Measurements from ENCODE around the gene NCAPG2.

NCAPG2 gene

GRCh38 chr7:158746957-158747356 lies 42.4 kb upstream of the NCAPG2 start:
- no peak overlapping the region for H3K23ac ChIP-seq (ENCODE audit: low read depth, low read length, poor library complexity)
- H2BK15ac ChIP-seq (ENCODE audit: low read length) = no peak overlapping the region
- no peak overlapping the region for H3K4ac ChIP-seq (ENCODE audit: low read length)
- no peak overlapping the region for H3K27ac ChIP-seq (replicated peaks; ENCODE audit: low read length)
- H3K18ac ChIP-seq (ENCODE audit: low read length) = no peak overlapping the region
- H3K14ac ChIP-seq (ENCODE audit: low read length) = no peak overlapping the region
- H4K91ac ChIP-seq (ENCODE audit: low read depth, low read length, poor library complexity) = no peak overlapping the region
- H4K8ac ChIP-seq (ENCODE audit: low read depth, low read length) = no peak overlapping the region
- no peak overlapping the region for H2BK5ac ChIP-seq (ENCODE audit: low read length)
- H2AFZ ChIP-seq (ENCODE audit: low read length) = no peak overlapping the region
- H3K4me3 ChIP-seq (ENCODE audit: low read length in 2 of 2) = no peak overlapping the region
- no peak overlapping the region for H2AK5ac ChIP-seq (ENCODE audit: low read depth, low read length)
- H3K4me1 ChIP-seq (ENCODE audit: control insufficient read depth in 2 of 2, insufficient read depth in 1 of 2, low read depth in 1 of 2, low read length in 2 of 2) = no peaks in the 10 kb centered on the region
- WGBS, 2 donors (ENCODE audit: extremely low coverage in 2 of 2, insufficient read length in 2 of 2, insufficient replicate concordance in 1 of 2) = no CpG with 5 or more reads among the region's 9 CpGs
- H3K9me3 ChIP-seq (replicated peaks in 1 of 2; ENCODE audit: control insufficient read depth in 2 of 2, insufficient read depth in 1 of 2, low read depth in 1 of 2, low read length in 2 of 2) = no peaks in the 10 kb centered on the region
- H3K4me2 ChIP-seq (ENCODE audit: insufficient read depth, low read length, poor library complexity, severe bottlenecking) = no peak overlapping the region
- DNase-seq (ENCODE audit: low spot score) = no peak
- no peak overlapping the region for H3K9ac ChIP-seq (ENCODE audit: low read depth, low read length, poor library complexity)
- H3K27me3 ChIP-seq (ENCODE audit: control insufficient read depth in 3 of 3, insufficient read depth in 3 of 3, low read depth in 1 of 3, low read length in 3 of 3) = peaks cover 0 to 2% (median 0%) of the 10 kb centered on the region in 3 experiments
- H3K79me1 ChIP-seq (ENCODE audit: low read depth, low read length) = no peaks in the 10 kb centered on the region
- H2BK120ac ChIP-seq (ENCODE audit: low read depth, low read length) = no peak overlapping the region
- no peak overlapping the region for H2BK12ac ChIP-seq (ENCODE audit: low read length)
- H3K36me3 ChIP-seq (replicated peaks in 1 of 2; ENCODE audit: control insufficient read depth in 2 of 2, insufficient read depth in 2 of 2, low read length in 2 of 2) = peaks cover 8 to 37% of the 10 kb centered on the region in 2 donors

- no peak overlapping the region for H2BK15ac ChIP-seq (ENCODE audit: low read length)
- H3K27ac ChIP-seq (replicated peaks; ENCODE audit: low read length) = no peak overlapping the region
- H3K4me1 ChIP-seq (ENCODE audit: control insufficient read depth in 2 of 2, insufficient read depth in 1 of 2, low read depth in 1 of 2, low read length in 2 of 2) = no peaks in the 10 kb centered on the region
- no peak overlapping the region for H4K8ac ChIP-seq (ENCODE audit: low read depth, low read length)
- H2BK12ac ChIP-seq (ENCODE audit: low read length) = no peak overlapping the region
- no peak for DNase-seq (ENCODE audit: low spot score)
- no peak overlapping the region for H3K9ac ChIP-seq (ENCODE audit: low read depth, low read length, poor library complexity)
- H3K9me3 ChIP-seq (replicated peaks in 1 of 2; ENCODE audit: control insufficient read depth in 2 of 2, insufficient read depth in 1 of 2, low read depth in 1 of 2, low read length in 2 of 2) = no peaks in the 10 kb centered on the region
- H2BK5ac ChIP-seq (ENCODE audit: low read length) = no peak overlapping the region
- H3K4ac ChIP-seq (ENCODE audit: low read length) = no peak overlapping the region
- no peak overlapping the region for H3K14ac ChIP-seq (ENCODE audit: low read length)
- H3K27me3 ChIP-seq (ENCODE audit: control insufficient read depth in 3 of 3, insufficient read depth in 3 of 3, low read depth in 1 of 3, low read length in 3 of 3) = peaks cover 0 to 2% (median 0%) of the 10 kb centered on the region in 3 experiments
- H3K79me1 ChIP-seq (ENCODE audit: low read depth, low read length) = no peaks in the 10 kb centered on the region
- no peak overlapping the region for H2BK120ac ChIP-seq (ENCODE audit: low read depth, low read length)
- H3K36me3 ChIP-seq (replicated peaks in 1 of 2; ENCODE audit: control insufficient read depth in 2 of 2, insufficient read depth in 2 of 2, low read length in 2 of 2) = peaks cover 14 to 54% of the 10 kb centered on the region in 2 donors
- H3K4me3 ChIP-seq (ENCODE audit: low read length in 2 of 2) = no peak overlapping the region
- H4K91ac ChIP-seq (ENCODE audit: low read depth, low read length, poor library complexity) = no peak overlapping the region
- H3K4me2 ChIP-seq (ENCODE audit: insufficient read depth, low read length, poor library complexity, severe bottlenecking) = no peak overlapping the region
- WGBS, 2 donors (ENCODE audit: extremely low coverage in 2 of 2, insufficient read length in 2 of 2, insufficient replicate concordance in 1 of 2) = no CpG with 5 or more reads among the region's 10 CpGs
- no peak overlapping the region for H3K23ac ChIP-seq (ENCODE audit: low read depth, low read length, poor library complexity)
- H2AK5ac ChIP-seq (ENCODE audit: low read depth, low read length) = no peak overlapping the region
- H2AFZ ChIP-seq (ENCODE audit: low read length) = no peak overlapping the region
- no peak overlapping the region for H3K18ac ChIP-seq (ENCODE audit: low read length)
Observed at GRCh38 chr7:158745057-158745715, 40.6 kb upstream of the NCAPG2 start.

GRCh38 chr7:158744070-158744469 lies 39.5 kb upstream of the NCAPG2 start:
- Histone ChIP-seq H3K4me2 (ENCODE audit: insufficient read depth, low read length, poor library complexity, severe bottlenecking) (no peak overlapping the region), H3K27ac (replicated peaks; ENCODE audit: low read length) (no peak overlapping the region), H2BK120ac (ENCODE audit: low read depth, low read length) (no peak overlapping the region)

GRCh38 chr7:158743219-158743618 lies 38.6 kb upstream of the NCAPG2 start:
- H4K8ac ChIP-seq (ENCODE audit: low read depth, low read length) = no peak overlapping the region
- no peak overlapping the region for H3K14ac ChIP-seq (ENCODE audit: low read length)
- H2BK15ac ChIP-seq (ENCODE audit: low read length) = no peak overlapping the region
- no peak overlapping the region for H3K4me2 ChIP-seq (ENCODE audit: insufficient read depth, low read length, poor library complexity, severe bottlenecking)
- H2AFZ ChIP-seq (ENCODE audit: low read length) = no peak overlapping the region
- peaks cover 17 to 66% of the 10 kb centered on the region in 2 donors for H3K36me3 ChIP-seq (replicated peaks in 1 of 2; ENCODE audit: control insufficient read depth in 2 of 2, insufficient read depth in 2 of 2, low read length in 2 of 2)
- WGBS, 2 donors (ENCODE audit: extremely low coverage in 2 of 2, insufficient read length in 2 of 2, insufficient replicate concordance in 1 of 2) = no CpG with 5 or more reads among the region's 17 CpGs
- no peak overlapping the region for H3K4ac ChIP-seq (ENCODE audit: low read length)
- H3K27ac ChIP-seq (replicated peaks; ENCODE audit: low read length) = no peak overlapping the region
- H3K4me3 ChIP-seq (ENCODE audit: low read length in 2 of 2) = no peak overlapping the region
- no peak overlapping the region for H3K23ac ChIP-seq (ENCODE audit: low read depth, low read length, poor library complexity)
- no peak overlapping the region for H4K91ac ChIP-seq (ENCODE audit: low read depth, low read length, poor library complexity)
- H2BK12ac ChIP-seq (ENCODE audit: low read length) = no peak overlapping the region
- H3K27me3 ChIP-seq (ENCODE audit: control insufficient read depth in 3 of 3, insufficient read depth in 3 of 3, low read depth in 1 of 3, low read length in 3 of 3) = no peaks in the 10 kb centered on the region
- no peak overlapping the region for H2AK5ac ChIP-seq (ENCODE audit: low read depth, low read length)
- no peak overlapping the region for H3K18ac ChIP-seq (ENCODE audit: low read length)
- H3K9me3 ChIP-seq (replicated peaks in 1 of 2; ENCODE audit: control insufficient read depth in 2 of 2, insufficient read depth in 1 of 2, low read depth in 1 of 2, low read length in 2 of 2) = no peaks in the 10 kb centered on the region
- no peak overlapping the region for H2BK5ac ChIP-seq (ENCODE audit: low read length)
- H3K9ac ChIP-seq (ENCODE audit: low read depth, low read length, poor library complexity) = no peak overlapping the region
- DNase-seq (ENCODE audit: low spot score) = no peak
- H3K4me1 ChIP-seq (ENCODE audit: control insufficient read depth in 2 of 2, insufficient read depth in 1 of 2, low read depth in 1 of 2, low read length in 2 of 2) = no peaks in the 10 kb centered on the region
- H3K79me1 ChIP-seq (ENCODE audit: low read depth, low read length) = no peaks in the 10 kb centered on the region
- no peak overlapping the region for H2BK120ac ChIP-seq (ENCODE audit: low read depth, low read length)

More at GRCh38 chr7:158744070-158744469, 39.5 kb upstream of the NCAPG2 start:
- H4K91ac ChIP-seq (ENCODE audit: low read depth, low read length, poor library complexity) = no peak overlapping the region
- no peaks in the 10 kb centered on the region for H3K27me3 ChIP-seq (ENCODE audit: control insufficient read depth in 3 of 3, insufficient read depth in 3 of 3, low read depth in 1 of 3, low read length in 3 of 3)
- H4K8ac ChIP-seq (ENCODE audit: low read depth, low read length) = no peak overlapping the region
- no peak overlapping the region for H2BK15ac ChIP-seq (ENCODE audit: low read length)
- no peak overlapping the region for H2BK5ac ChIP-seq (ENCODE audit: low read length)
- no peak for DNase-seq (ENCODE audit: low spot score)
- WGBS, 2 donors (ENCODE audit: extremely low coverage in 2 of 2, insufficient read length in 2 of 2, insufficient replicate concordance in 1 of 2) = no CpG with 5 or more reads among the region's 4 CpGs
- H3K4ac ChIP-seq (ENCODE audit: low read length) = no peak overlapping the region
- H3K23ac ChIP-seq (ENCODE audit: low read depth, low read length, poor library complexity) = no peak overlapping the region
- H3K14ac ChIP-seq (ENCODE audit: low read length) = no peak overlapping the region
- no peak overlapping the region for H3K18ac ChIP-seq (ENCODE audit: low read length)
- H2AFZ ChIP-seq (ENCODE audit: low read length) = no peak overlapping the region
- H2AK5ac ChIP-seq (ENCODE audit: low read depth, low read length) = no peak overlapping the region
- H3K9ac ChIP-seq (ENCODE audit: low read depth, low read length, poor library complexity) = no peak overlapping the region
- no peaks in the 10 kb centered on the region for H3K79me1 ChIP-seq (ENCODE audit: low read depth, low read length)
- H3K36me3 ChIP-seq (replicated peaks in 1 of 2; ENCODE audit: control insufficient read depth in 2 of 2, insufficient read depth in 2 of 2, low read length in 2 of 2) = peaks cover 14 to 62% of the 10 kb centered on the region in 2 donors
- no peaks in the 10 kb centered on the region for H3K9me3 ChIP-seq (replicated peaks in 1 of 2; ENCODE audit: control insufficient read depth in 2 of 2, insufficient read depth in 1 of 2, low read depth in 1 of 2, low read length in 2 of 2)
- H2BK12ac ChIP-seq (ENCODE audit: low read length) = no peak overlapping the region
- no peaks in the 10 kb centered on the region for H3K4me1 ChIP-seq (ENCODE audit: control insufficient read depth in 2 of 2, insufficient read depth in 1 of 2, low read depth in 1 of 2, low read length in 2 of 2)
- no peak overlapping the region for H3K4me3 ChIP-seq (ENCODE audit: low read length in 2 of 2)

Data from neuronal stem cell (in vitro differentiated cells).